ENCODE data around the gene DAP3.
"Not testable (repeated sequence)": the region's sequence is repeated elsewhere in the genome, so short reads cannot be mapped to it uniquely, and the experiment has no call there.

DAP3 gene

GRCh38 chr1:155689081-155689607 is at the start of gene DAP3:
Gene DAP3, plus strand, starts transcription at chr1:155689091. Its CDS starts 20,689 bp downstream, at chr1:155709780.
- DNase-seq (ENCODE audit: low spot score): not testable (repeated sequence)

DNA sequence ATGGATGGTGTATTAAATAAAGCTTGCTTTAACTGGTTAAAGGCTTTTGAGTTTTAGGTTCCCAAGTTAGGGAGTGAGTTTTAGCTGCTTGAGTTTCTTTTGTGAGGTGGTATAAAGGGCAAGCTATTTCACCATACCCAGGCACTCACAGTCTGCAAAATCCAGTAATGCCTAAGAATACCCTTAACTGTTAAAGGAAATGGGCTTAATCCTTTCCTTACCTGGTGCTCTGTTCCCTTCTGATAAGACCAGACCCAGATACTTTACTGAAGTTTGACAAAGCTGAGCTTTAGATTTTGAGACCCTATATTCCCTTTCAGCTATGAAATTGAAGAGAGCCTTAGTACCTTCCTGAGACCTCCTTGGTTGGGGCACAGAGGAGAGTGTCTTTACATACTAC is 48.5 kb upstream of the DAP3 start:
- no peak for DNase-seq (ENCODE audit: low spot score)

DNA sequence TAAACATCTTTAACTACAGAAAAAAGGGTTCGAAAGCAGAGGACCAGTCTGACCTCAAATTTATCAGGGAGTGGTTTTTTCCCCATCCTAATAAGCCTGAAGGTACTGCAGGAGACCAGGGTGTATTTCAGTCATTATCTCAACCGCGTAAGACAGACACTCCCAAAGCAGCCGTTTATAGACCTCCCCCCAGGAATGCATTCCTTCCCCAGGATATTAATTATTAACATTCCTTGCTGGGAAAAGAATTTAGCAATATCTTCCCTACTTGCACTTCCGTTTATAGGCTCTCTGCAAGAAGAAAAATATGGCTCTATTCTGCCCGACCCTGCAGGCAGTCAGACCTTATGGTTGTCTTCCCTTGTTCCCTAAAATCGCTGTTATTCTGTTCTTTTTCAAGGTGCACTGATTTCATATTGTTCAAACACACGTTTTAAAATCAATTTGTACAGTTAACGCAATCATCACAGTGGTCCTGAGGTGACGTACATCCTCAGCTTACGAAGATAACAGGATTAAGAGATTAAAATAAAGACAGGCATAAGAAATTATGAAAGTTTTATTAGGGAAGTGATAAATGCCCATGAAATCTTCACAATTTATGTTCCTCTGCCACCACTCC is 46.2 kb upstream of the DAP3 start:
- DNase-seq (ENCODE audit: low spot score): not testable (repeated sequence)

GRCh38 chr1:155643230-155643629 is 45.7 kb upstream of the DAP3 start:
- no peak for DNase-seq (ENCODE audit: low spot score)

DNA sequence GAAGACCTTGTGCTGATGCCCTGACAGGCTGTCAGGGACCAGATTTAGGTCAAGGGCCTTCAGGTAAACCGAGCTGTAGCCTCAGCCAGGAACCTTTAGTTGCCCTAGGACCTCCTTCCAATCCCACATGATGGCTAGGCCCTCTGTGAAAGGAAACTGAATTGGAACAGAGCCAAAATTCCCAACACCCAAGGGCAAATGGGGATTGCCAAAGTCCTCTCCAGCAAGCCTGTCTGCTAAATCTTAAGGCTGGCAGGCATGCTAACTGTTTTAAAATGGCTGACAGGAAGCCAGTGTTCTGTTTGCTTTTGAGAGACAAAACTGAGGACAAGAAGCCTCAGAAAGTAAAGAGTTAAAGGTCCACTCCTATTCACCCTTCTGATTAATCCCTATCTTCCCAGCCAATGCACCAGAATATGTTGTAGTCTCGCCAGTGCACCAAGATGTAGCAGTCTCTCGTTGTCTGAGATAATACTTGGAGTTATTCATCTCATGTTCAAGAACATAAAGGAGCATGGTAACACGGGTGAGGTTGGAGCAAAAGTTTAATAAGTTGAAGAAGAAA is 43.8 kb upstream of the DAP3 start:
- no peak for DNase-seq (ENCODE audit: low spot score)

DNA sequence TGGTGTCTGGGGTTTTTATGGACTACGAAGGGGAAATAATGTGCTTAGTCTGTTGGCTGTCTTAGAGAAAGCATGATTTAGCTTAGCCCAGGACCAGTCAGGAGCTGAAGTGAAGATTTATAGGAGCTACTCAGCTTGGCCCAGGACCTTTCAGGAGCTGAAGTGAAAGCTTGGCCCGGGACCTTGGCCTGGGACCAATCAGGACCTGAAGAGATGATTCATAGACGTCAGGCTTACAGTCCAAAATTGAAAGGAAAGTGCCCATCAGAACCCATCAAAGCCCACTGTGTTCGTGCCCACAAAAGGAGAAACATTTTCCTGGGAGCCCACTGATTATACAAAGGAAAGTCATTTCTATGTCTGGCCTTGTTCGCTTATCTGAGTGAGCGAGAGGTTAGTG is 43.2 kb upstream of the DAP3 start:
- DNase-seq (ENCODE audit: low spot score): no peak

- no peak for DNase-seq (ENCODE audit: low spot score)
Measured at GRCh38 chr1:155646307-155646706, 42.6 kb upstream of the DAP3 start.

GRCh38 chr1:155648207-155649147 is 40.4 kb upstream of the DAP3 start:
- peak; percentile 73 for DNase-seq (ENCODE audit: low spot score)

- DNase-seq (ENCODE audit: low spot score): no peak
Measured at GRCh38 chr1:155649676-155650075, 39.2 kb upstream of the DAP3 start.

DNA sequence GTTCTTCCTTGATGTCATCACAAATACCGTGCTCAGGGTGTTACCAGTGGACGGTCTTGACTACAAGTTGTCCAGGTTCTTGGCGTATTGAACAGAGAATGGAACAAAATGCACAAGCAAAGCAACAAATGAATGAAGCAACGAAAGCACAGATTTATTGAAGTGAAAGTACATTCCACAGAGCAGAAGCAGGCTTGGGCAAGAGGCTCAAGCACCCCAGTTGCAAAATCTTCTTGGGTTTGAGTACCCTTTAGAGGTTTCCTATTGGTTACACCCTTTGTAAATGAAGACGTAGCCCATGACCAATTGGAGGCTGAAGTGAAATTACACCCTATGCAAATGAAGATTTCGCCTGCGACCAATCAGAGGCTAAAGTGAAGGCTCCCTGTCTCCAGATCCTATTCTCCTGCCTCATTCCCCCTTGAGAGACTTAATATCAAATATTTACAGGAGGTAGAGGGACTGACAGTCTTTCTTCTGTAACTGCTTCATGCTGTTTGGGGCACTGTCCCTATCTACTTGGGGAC is 38.6 kb upstream of the DAP3 start:
- DNase-seq (ENCODE audit: low spot score): no peak

- DNase-seq (ENCODE audit: low spot score): no peak
Measured at GRCh38 chr1:155651861-155652661, 36.8 kb upstream of the DAP3 start.

DNA sequence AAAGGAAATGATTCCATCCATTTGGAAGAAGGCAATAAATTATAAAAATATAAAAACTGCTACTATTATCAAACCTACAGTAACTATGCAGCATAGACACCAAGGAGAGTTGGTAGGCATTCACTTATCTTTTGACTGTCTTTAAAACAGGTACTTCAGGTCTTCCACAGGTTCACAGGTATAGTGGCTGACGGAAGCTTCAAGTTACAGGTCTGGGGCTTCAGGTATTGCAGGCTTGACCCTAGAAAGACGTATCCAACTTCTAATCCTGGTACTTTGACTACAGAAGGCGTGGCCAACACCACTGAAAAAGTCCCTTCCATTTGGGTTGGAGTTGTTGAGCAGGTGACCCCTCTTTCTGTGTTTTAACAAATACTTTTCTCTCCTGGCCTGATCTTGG is 35.9 kb upstream of the DAP3 start:
- DNase-seq (ENCODE audit: low spot score): no peak

- no peak for DNase-seq (ENCODE audit: low spot score)
Measured at GRCh38 chr1:155657463-155657862, 31.4 kb upstream of the DAP3 start.

DNA sequence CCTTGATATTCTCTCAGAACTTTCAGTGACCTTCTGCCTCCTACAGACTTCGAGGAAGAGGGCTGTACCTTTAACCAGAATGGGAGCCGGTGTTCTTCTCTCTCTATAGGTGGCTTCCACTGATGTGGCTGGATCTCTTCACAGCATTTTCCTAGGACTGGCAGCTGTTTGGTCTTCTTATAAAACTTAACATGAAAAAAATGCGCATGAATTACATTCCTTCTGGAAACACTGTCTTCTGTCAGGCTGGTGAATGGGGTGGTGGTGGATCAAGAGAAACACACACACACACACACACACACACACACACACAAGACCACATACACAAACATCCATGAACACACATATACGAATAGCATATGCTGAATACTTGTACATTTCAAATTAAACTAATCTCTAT is 27.7 kb upstream of the DAP3 start:
- not testable (repeated sequence) for DNase-seq (ENCODE audit: low spot score)

- DNase-seq (ENCODE audit: low spot score): no peak
Measured at GRCh38 chr1:155669233-155670162, 19.4 kb upstream of the DAP3 start.

DNA sequence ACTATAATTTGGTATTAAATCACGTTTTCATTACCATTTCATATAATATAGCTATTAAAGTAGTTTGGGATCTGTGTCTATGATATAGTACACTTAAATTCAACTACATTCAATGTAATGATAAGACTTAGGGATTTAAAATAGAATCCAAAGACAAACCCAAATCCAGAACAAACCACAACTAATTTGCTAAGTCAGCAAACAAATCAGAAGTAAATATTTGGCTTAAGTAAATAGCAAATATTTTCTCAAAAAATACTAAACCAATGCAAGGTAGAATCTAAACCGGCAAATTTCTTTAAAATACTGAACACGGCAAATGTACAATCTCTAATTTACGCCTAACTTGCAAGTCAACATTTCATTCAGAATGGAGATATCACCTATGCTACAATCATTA is 17.1 kb upstream of the DAP3 start:
- no peak for DNase-seq (ENCODE audit: low spot score)

- DNase-seq (ENCODE audit: low spot score): no peak
Measured at GRCh38 chr1:155673003-155673402, 15.9 kb upstream of the DAP3 start.

- DNase-seq (ENCODE audit: low spot score): no peak
Measured at GRCh38 chr1:155678027-155678426, 10.9 kb upstream of the DAP3 start.

GRCh38 chr1:155678992-155679391 is 9.9 kb upstream of the DAP3 start:
- DNase-seq (ENCODE audit: low spot score): not testable (repeated sequence)

DNA sequence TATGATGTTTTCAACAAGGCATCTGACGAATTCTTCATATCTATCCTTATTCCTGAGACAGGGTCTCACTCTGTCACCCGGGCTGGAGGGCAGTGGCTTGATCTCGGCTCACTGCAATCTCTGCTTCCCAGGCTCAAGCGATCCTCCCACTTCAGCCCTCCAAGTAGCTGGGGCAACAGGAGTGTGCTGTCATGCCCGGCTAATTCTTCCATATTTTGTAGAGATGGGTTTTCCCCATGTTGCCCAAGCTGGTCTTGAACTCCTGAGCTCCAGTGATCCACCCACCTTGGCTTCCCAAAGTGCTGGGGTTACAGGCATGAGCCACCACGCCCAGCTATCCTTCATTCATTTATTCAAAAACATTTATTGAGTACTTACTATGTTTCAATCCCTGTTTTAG is 8.4 kb upstream of the DAP3 start:
- no peak for DNase-seq (ENCODE audit: low spot score)

GRCh38 chr1:155681776-155682175 is 7.1 kb upstream of the DAP3 start:
- no peak for DNase-seq (ENCODE audit: low spot score)
